Lower leg skin (tissue), 3 donors: ENCODE results near the gene ATP5ME.

ENCODE experiments used
- CTCF ChIP-seq, 3 donors: fragments of 450-650 bp; IDR thresholded peaks; one replicate each; pipeline ENCODE4 v1.5.1; 2016; ENCODE audit warnings: antibody characterized with exemption in 3 of 3, mild to moderate bottlenecking in 3 of 3, moderate library complexity in 2 of 3
- POLR2A ChIP-seq, 2 donors: fragments of 450-650 bp; IDR thresholded peaks; one replicate each; pipeline ENCODE4 v1.6.1; 2016 to 2017; ENCODE audit warnings: antibody characterized with exemption in 2 of 2, mild to moderate bottlenecking in 1 of 2, moderate library complexity in 1 of 2

GRCh38 chr4:630656-631055 lies 43.4 kb downstream of the ATP5ME start:
- TF ChIP-seq CTCF (IDR thresholded peaks at IDR 0.05): no peak
- no peak for TF ChIP-seq POLR2A (IDR thresholded peaks at IDR 0.05)
